HUES64 (cell line): ENCODE data around the gene ACSL1. TPM values are rescaled to one million over a fixed set of nuclear protein-coding genes. Genes with fewer than 3 reads are reported as not detected.

Experiments
- H3K27ac ChIP-seq: 2 replicates; pipeline ENCODE4 v1.7.0; 2013; ENCODE audit warnings: low read depth, low read length, inconsistent platforms
- H3K27me3 ChIP-seq: 2 replicates; pipeline ENCODE4 v1.6.1; 2013; ENCODE audit warnings: mild to moderate bottlenecking, low read length; ENCODE audit not compliant: insufficient read depth
- H3K36me3 ChIP-seq: 2 replicates; pipeline ENCODE4 v1.6.1; 2013; ENCODE audit warnings: mild to moderate bottlenecking, low read length; ENCODE audit not compliant: insufficient read depth
- H3K4me1 ChIP-seq: 2 replicates; pipeline ENCODE4 v1.6.1; 2013; ENCODE audit warnings: mild to moderate bottlenecking, low read length, moderate library complexity; ENCODE audit not compliant: insufficient read depth
- H3K4me3 ChIP-seq: 2 replicates; pipeline ENCODE4 v1.5.1; 2013; ENCODE audit warnings: mild to moderate bottlenecking, low read length, moderate library complexity
- H3K9ac ChIP-seq: 2 replicates; pipeline ENCODE4 v1.6.1; 2013; ENCODE audit warnings: mild to moderate bottlenecking, low read depth, low read length
- H3K9me3 ChIP-seq: 2 replicates; pipeline ENCODE4 v1.6.1; 2013; ENCODE audit warnings: low read depth, low read length; ENCODE audit not compliant: insufficient read depth
- WGBS: fragments of 150-250, 120-280 bp; methylation state at CpG from one replicate; pipeline ENCODE4 v1.1.7; 2013; ENCODE audit warnings: missing lambda C conversion rate; 5-methylcytosine and 5-hydroxymethylcytosine counted together
- polyA plus RNA-seq, 2 experiments: library from polyadenylated mRNA; stranded (reverse); fragments of 50-300 nt; gene quantifications; one replicate each; pipeline ENCODE4 v1.2.3, GENCODE V29; 2013

The ACSL1 gene
- 4.3 TPM for polyA plus RNA-seq (2013, experiment 1 of 2)
- 5.6 TPM for polyA plus RNA-seq (2013, experiment 2 of 2)

- Histone ChIP-seq H3K4me3 (peak within 1 kb of the TSS; percentile 66), H3K9me3 (no peaks in the 10 kb centered on the region), H3K36me3 (no peaks in the 10 kb centered on the region), H3K27ac (no peak within 1 kb of the TSS), H3K27me3 (peaks cover 70% of the 10 kb centered on the region), H3K9ac (peak within 1 kb of the TSS; percentile 50), H3K4me1 (no peaks in the 10 kb centered on the region)
- under 1% methylated on average over 94 of the region's 94 CpGs for WGBS
Observed at GRCh38 chr4:184825896-184826690, at the start of gene ACSL1. Gene ACSL1, minus strand, starts transcription at chr4:184825968. Its CDS starts 22,454 bp downstream, at chr4:184803514.

GRCh38 chr4:184873054-184873453, 47.3 kb upstream of the ACSL1 start:
- no peak overlapping the region for H3K9ac ChIP-seq
- peaks cover 4% of the 10 kb centered on the region; the same call in 1 of the 2 replicates for H3K27me3 ChIP-seq
- 99% methylated on average over 2 of the region's 2 CpGs for WGBS
- H3K4me3 ChIP-seq: no peak overlapping the region
- H3K9me3 ChIP-seq: no peaks in the 10 kb centered on the region
- no peak overlapping the region for H3K27ac ChIP-seq
- no peaks in the 10 kb centered on the region for H3K4me1 ChIP-seq
- H3K36me3 ChIP-seq: no peaks in the 10 kb centered on the region

GRCh38 chr4:184870718-184871117, 45.0 kb upstream of the ACSL1 start:
- H3K27ac ChIP-seq: no peak overlapping the region
- 64% methylated on average over 3 of the region's 4 CpGs for WGBS

GRCh38 chr4:184868623-184869022, 42.9 kb upstream of the ACSL1 start:
- no peak overlapping the region for H3K27ac ChIP-seq
- no peaks in the 10 kb centered on the region for H3K36me3 ChIP-seq
- no peak overlapping the region for H3K9ac ChIP-seq
- no peak overlapping the region for H3K4me3 ChIP-seq
- 92% methylated on average over 3 of the region's 3 CpGs for WGBS
- peaks cover 4% of the 10 kb centered on the region; the same call in 1 of the 2 replicates for H3K27me3 ChIP-seq
- no peaks in the 10 kb centered on the region for H3K9me3 ChIP-seq
- no peaks in the 10 kb centered on the region for H3K4me1 ChIP-seq

More at GRCh38 chr4:184870718-184871117, 45.0 kb upstream of the ACSL1 start:
- H3K4me1 ChIP-seq: no peaks in the 10 kb centered on the region
- no peaks in the 10 kb centered on the region for H3K36me3 ChIP-seq
- no peak overlapping the region for H3K9ac ChIP-seq
- peaks cover 4% of the 10 kb centered on the region; the same call in 1 of the 2 replicates for H3K27me3 ChIP-seq
- no peaks in the 10 kb centered on the region for H3K9me3 ChIP-seq
- H3K4me3 ChIP-seq: no peak overlapping the region

- Histone ChIP-seq H3K27ac (no peak overlapping the region), H3K4me1 (no peaks in the 10 kb centered on the region), H3K4me3 (no peak overlapping the region), H3K36me3 (no peaks in the 10 kb centered on the region), H3K9ac (no peak overlapping the region), H3K27me3 (no peaks in the 10 kb centered on the region), H3K9me3 (no peaks in the 10 kb centered on the region)
- no CpG with 5 or more reads among the region's 3 CpGs for WGBS
Observed at GRCh38 chr4:184863916-184864315, 38.1 kb upstream of the ACSL1 start.

GRCh38 chr4:184861047-184861446, 35.3 kb upstream of the ACSL1 start:
- Histone ChIP-seq H3K9me3 (no peaks in the 10 kb centered on the region), H3K27me3 (no peaks in the 10 kb centered on the region), H3K9ac (no peak overlapping the region), H3K4me1 (no peaks in the 10 kb centered on the region), H3K36me3 (no peaks in the 10 kb centered on the region), H3K27ac (no peak overlapping the region), H3K4me3 (no peak overlapping the region)
- WGBS: 72% methylated on average over 5 of the region's 5 CpGs

- Histone ChIP-seq H3K27me3 (no peaks in the 10 kb centered on the region), H3K4me1 (no peaks in the 10 kb centered on the region), H3K9ac (no peak overlapping the region), H3K36me3 (no peaks in the 10 kb centered on the region), H3K9me3 (no peaks in the 10 kb centered on the region), H3K4me3 (no peak overlapping the region), H3K27ac (no peak overlapping the region)
- WGBS: 90% methylated on average over 15 of the region's 15 CpGs
Observed at GRCh38 chr4:184860018-184860779, 34.4 kb upstream of the ACSL1 start.

GRCh38 chr4:184857441-184858121, 31.8 kb upstream of the ACSL1 start:
- Histone ChIP-seq H3K36me3 (no peaks in the 10 kb centered on the region), H3K9ac (no peak overlapping the region), H3K4me1 (no peaks in the 10 kb centered on the region), H3K27me3 (no peaks in the 10 kb centered on the region), H3K27ac (no peak overlapping the region), H3K9me3 (no peaks in the 10 kb centered on the region), H3K4me3 (no peak overlapping the region)
- 87% methylated on average over 11 of the region's 11 CpGs for whole genome bisulfite sequencing

GRCh38 chr4:184856277-184856609, 30.5 kb upstream of the ACSL1 start:
- Histone ChIP-seq H3K9me3 (no peaks in the 10 kb centered on the region), H3K36me3 (no peaks in the 10 kb centered on the region), H3K9ac (no peak overlapping the region), H3K27me3 (no peaks in the 10 kb centered on the region), H3K4me3 (no peak overlapping the region), H3K27ac (no peak overlapping the region), H3K4me1 (no peaks in the 10 kb centered on the region)
- no CpG with 5 or more reads among the region's 1 CpG for WGBS

- Histone ChIP-seq H3K36me3 (no peaks in the 10 kb centered on the region), H3K27me3 (no peaks in the 10 kb centered on the region), H3K27ac (no peak overlapping the region), H3K9me3 (no peaks in the 10 kb centered on the region), H3K9ac (no peak overlapping the region), H3K4me1 (no peaks in the 10 kb centered on the region), H3K4me3 (no peak overlapping the region)
- WGBS: 92% methylated on average over 5 of the region's 6 CpGs
Observed at GRCh38 chr4:184854673-184855072, 28.9 kb upstream of the ACSL1 start.

GRCh38 chr4:184853436-184853835, 27.7 kb upstream of the ACSL1 start:
- Histone ChIP-seq H3K9ac (no peak overlapping the region), H3K27me3 (no peaks in the 10 kb centered on the region)

More at GRCh38 chr4:184853436-184853835, 27.7 kb upstream of the ACSL1 start:
- 97% methylated on average over 9 of the region's 9 CpGs for WGBS
- H3K27ac ChIP-seq: no peak overlapping the region
- H3K4me1 ChIP-seq: no peaks in the 10 kb centered on the region
- no peaks in the 10 kb centered on the region for H3K9me3 ChIP-seq
- no peaks in the 10 kb centered on the region for H3K36me3 ChIP-seq
- no peak overlapping the region for H3K4me3 ChIP-seq
